Measurements from ENCODE around the gene MIS12. TPM values are rescaled to one million over a fixed set of nuclear protein-coding genes. Genes with fewer than 3 reads are reported as not detected.

MIS12 gene
- total RNA-seq, 1 donor from 2014 or later = 53.7 TPM

- no peaks in the 10 kb centered on the region for H3K79me2 ChIP-seq (ENCODE audit: low read depth)
- no peak for TF ChIP-seq EZH2 (IDR thresholded peaks at IDR 0.05)
- no peak for TF ChIP-seq EZH2phosphoT487 (IDR thresholded peaks at IDR 0.05)
- no peak for TF ChIP-seq CTCF (IDR thresholded peaks at IDR 0.05)
- Mint-ChIP-seq H3K27me3 (ENCODE audit: insufficient read depth, low read depth) (peaks cover 3% of the 10 kb centered on the region), H3K4me1 (peaks cover 22% of the 10 kb centered on the region), H3K36me3 (no peaks in the 10 kb centered on the region), H3K27ac (no peak overlapping the region), H3K9me3 (no peaks in the 10 kb centered on the region), H3K4me3 (no peak overlapping the region)
- H3F3A ChIP-seq (ENCODE audit: low read depth) = no peaks in the 10 kb centered on the region
- no peak overlapping the region for H3K27ac ChIP-seq
- no peaks in the 10 kb centered on the region for H4K20me1 ChIP-seq (ENCODE audit: low read depth)
- H3K4me1 ChIP-seq = peaks cover 5% of the 10 kb centered on the region
- no peak overlapping the region for H3K4me2 ChIP-seq
- no peak overlapping the region for H3K9ac ChIP-seq
- no peaks in the 10 kb centered on the region for H3K9me3 ChIP-seq (ENCODE audit: low read depth)
- DNase-seq (ENCODE audit: low spot score) = no peak
- no peak overlapping the region for H2AFZ ChIP-seq (replicated peaks)
- H3K4me3 ChIP-seq = no peak overlapping the region
- no peaks in the 10 kb centered on the region for H3K36me3 ChIP-seq
- H3K27me3 ChIP-seq = no peaks in the 10 kb centered on the region
Observed at GRCh38 chr17:5539286-5539685, 52.9 kb downstream of the MIS12 start.

- H3K36me3 ChIP-seq = no peaks in the 10 kb centered on the region
- H3K27me3 Mint-ChIP-seq (ENCODE audit: insufficient read depth, low read depth) = peaks cover 3% of the 10 kb centered on the region
- H3K4me3 ChIP-seq = no peak overlapping the region
- no peaks in the 10 kb centered on the region for H3K9me3 ChIP-seq (ENCODE audit: low read depth)
- H3K27ac ChIP-seq = no peak overlapping the region
- H3K27me3 ChIP-seq = no peaks in the 10 kb centered on the region
- no peaks in the 10 kb centered on the region for H3K9me3 Mint-ChIP-seq
- no peak overlapping the region for H3K4me2 ChIP-seq
- no peak for DNase-seq (ENCODE audit: low spot score)
- H3K36me3 Mint-ChIP-seq = no peaks in the 10 kb centered on the region
- peaks cover 17% of the 10 kb centered on the region for H3K4me1 Mint-ChIP-seq
- H3K27ac Mint-ChIP-seq = no peak overlapping the region
- no peaks in the 10 kb centered on the region for H3K79me2 ChIP-seq (ENCODE audit: low read depth)
- H4K20me1 ChIP-seq (ENCODE audit: low read depth) = no peaks in the 10 kb centered on the region
- H3K4me1 ChIP-seq = peaks cover 5% of the 10 kb centered on the region
- TF ChIP-seq CTCF (IDR thresholded peaks at IDR 0.05) = no peak
- no peak for TF ChIP-seq EZH2 (IDR thresholded peaks at IDR 0.05)
- TF ChIP-seq EZH2phosphoT487 (IDR thresholded peaks at IDR 0.05) = no peak
- H3K9ac ChIP-seq = no peak overlapping the region
- no peak overlapping the region for H2AFZ ChIP-seq (replicated peaks)
- no peak overlapping the region for H3K4me3 Mint-ChIP-seq
- H3F3A ChIP-seq (ENCODE audit: low read depth) = no peaks in the 10 kb centered on the region
Observed at GRCh38 chr17:5540321-5540720, 54.0 kb downstream of the MIS12 start.

Other genes with a start within 250 kb of the MIS12 start
- gene RABEP1, start 204.3 kb upstream of the MIS12 start, total RNA-seq (ENCODE audit: low replicate concordance) = 43.2 and 50.0 TPM in 2 replicates
- gene NUP88, start 66.9 kb upstream of the MIS12 start, total RNA-seq (ENCODE audit: low replicate concordance) = 117 and 135 TPM in 2 replicates
- gene RPAIN, start 66.4 kb upstream of the MIS12 start, total RNA-seq (ENCODE audit: low replicate concordance) = 116 and 121 TPM in 2 replicates
- 204 and 254 TPM in 2 replicates for gene C1QBP, start 47.4 kb upstream of the MIS12 start, total RNA-seq (ENCODE audit: low replicate concordance)
- gene DHX33, start 17.6 kb upstream of the MIS12 start, total RNA-seq (ENCODE audit: low replicate concordance) = 15.0 and 19.0 TPM in 2 replicates
- gene DERL2, start 388 bp upstream of the MIS12 start, total RNA-seq (ENCODE audit: low replicate concordance) = 40.9 and 47.8 TPM in 2 replicates
- 29.3 and 88.3 TPM in 2 replicates for gene NLRP1, start 97.9 kb downstream of the MIS12 start, total RNA-seq (ENCODE audit: low replicate concordance)